HepG2 (cell line): ENCODE data around the gene SLC35F1. TPM values are rescaled to one million over a fixed set of nuclear protein-coding genes. Genes with fewer than 3 reads are reported as not detected.

Source experiments
- ATAC-seq: fragments of 200-7000 bp; cut with Tn5 transposase; 3 replicates; pipeline ENCODE4 v1.9.1; 2020; ENCODE audit warnings: mild to moderate bottlenecking, moderate library complexity
- BruUV-seq: library from RNA; stranded (reverse); fragments of 400-500 nt; replicated peaks from 2 replicates; lab custom pipeline; 2021; lab: Mats Ljungman, UMichigan
- CTCF ChIA-PET: fragments of 300-600 bp; formaldehyde crosslinking; extraction: SDS; loops from one replicate; lab custom pipeline; 2021; ENCODE audit warnings: low total read pairs, inconsistent platforms, low intra/inter-chr PET ratio; lab: Yijun Ruan, JAX
- POLR2A ChIA-PET: fragments of 350-600 bp; sonication (Branson Sonifier 250); formaldehyde crosslinking; loops from one replicate; lab custom pipeline; 2020; ENCODE audit warnings: antibody characterized with exemption, inconsistent platforms; lab: Yijun Ruan, JAX
- DNase-seq: peaks from one replicate; pipeline ENCODE4 v3.0.0-alpha.2; 2015; ENCODE audit warnings: low spot score
- FAIRE-seq: peaks from 3 replicates; lab custom pipeline; 2011; peaks lifted over from hg19 to GRCh38; lab: Jason Lieb, UNC
- H2AFZ ChIP-seq: one replicate; pipeline ENCODE4 v1.6.1; 2011; ENCODE audit warnings: low read length, inconsistent platforms
- H3K27ac ChIP-seq: fragments of 300-600 bp; 3 replicates; pipeline ENCODE4 v1.8.0; 2011; ENCODE audit warnings: mixed run types, mild to moderate bottlenecking, mixed read lengths, low read length, inconsistent platforms; ENCODE audit not compliant: insufficient read depth; ENCODE audit errors: extremely low read length
- H3K27me3 ChIP-seq, 2 experiments: fragments of 200-600 bp in 1 of 2; 2 replicates in 1 of 2; 3 replicates in 1 of 2; pipeline versions ENCODE4 v1.6.0 to v1.8.0; 2011; ENCODE audit warnings: low read length in 2 of 2, mild to moderate bottlenecking in 2 of 2, moderate library complexity in 2 of 2, inconsistent platforms in 1 of 2; ENCODE audit not compliant: insufficient read depth in 2 of 2, control insufficient read depth in 1 of 2
- H3K36me3 ChIP-seq, 2 experiments: fragments of 200-600 bp in 1 of 2; replicated peaks in 1 of 2; 2 replicates in 1 of 2; 3 replicates in 1 of 2; pipeline versions ENCODE4 v1.5.1 to v1.8.0; 2011; ENCODE audit warnings: low read length in 2 of 2, inconsistent platforms in 1 of 2; ENCODE audit not compliant: insufficient read depth in 2 of 2, control insufficient read depth in 1 of 2
- H3K4me1 ChIP-seq: 2 replicates; pipeline ENCODE4 v1.5.1; 2012; ENCODE audit warnings: low read length, inconsistent platforms; ENCODE audit not compliant: insufficient read depth
- H3K4me2 ChIP-seq: 2 replicates; pipeline ENCODE4 v1.6.0; 2011; ENCODE audit warnings: low read depth, low read length, inconsistent platforms
- H3K4me3 ChIP-seq, 3 experiments: fragments of 200-600 bp in 1 of 3; sonication (generic), shearing (Covaris generic) in 1 of 3; replicated peaks in 1 of 3; 2 replicates each; pipeline ENCODE4 v1.5.1; 2011 to 2016; ENCODE audit warnings: low read length in 3 of 3, inconsistent platforms in 2 of 3, low read depth in 2 of 3, mild to moderate bottlenecking in 2 of 3, control low read depth in 1 of 3, mixed read lengths in 1 of 3; ENCODE audit not compliant: insufficient read depth in 1 of 3
- H3K79me2 ChIP-seq: one replicate; pipeline ENCODE4 v1.6.1; 2011; ENCODE audit warnings: low read length, inconsistent platforms; ENCODE audit not compliant: insufficient read depth
- H3K9ac ChIP-seq: 2 replicates; pipeline ENCODE4 v1.6.0; 2011; ENCODE audit warnings: mild to moderate bottlenecking, low read depth, low read length, inconsistent platforms; ENCODE audit not compliant: insufficient read depth
- H3K9me3 ChIP-seq: 2 replicates; pipeline ENCODE4 v1.5.1; 2012; ENCODE audit warnings: mild to moderate bottlenecking, low read length
- H4K20me1 ChIP-seq: 2 replicates; pipeline ENCODE4 v1.6.0; 2011; ENCODE audit warnings: inconsistent platforms, mild to moderate bottlenecking, low read length, moderate library complexity; ENCODE audit not compliant: insufficient read depth
- ATF7 ChIP-seq, 2 experiments: fragments of 450-650 bp in 1 of 2; sonication (generic) in 1 of 2; formaldehyde crosslinking in 1 of 2; IDR thresholded peaks; 2 replicates each; pipeline versions ENCODE4 v1.4.0 to v1.6.1; 2016 to 2020; ENCODE audit warnings: antibody characterized with exemption in 1 of 2, mild to moderate bottlenecking in 1 of 2, missing genetic modification reagents in 1 of 2
- GLMP ChIP-seq: sonication (generic); formaldehyde crosslinking; IDR thresholded peaks from 2 replicates; pipeline ENCODE4 v1.9.0; 2021; ENCODE audit warnings: missing genetic modification reagents, mild to moderate bottlenecking, borderline replicate concordance
- MXD1 ChIP-seq: sonication (generic); formaldehyde crosslinking; IDR thresholded peaks from 2 replicates; pipeline ENCODE4 v1.4.0; 2020; ENCODE audit warnings: mild to moderate bottlenecking, missing genetic modification reagents
- PAX8 ChIP-seq: sonication (generic); formaldehyde crosslinking; IDR thresholded peaks from 2 replicates; pipeline ENCODE4 v1.8.0; 2022; ENCODE audit warnings: mild to moderate bottlenecking, missing genetic modification reagents, borderline replicate concordance
- ZFP36 ChIP-seq: fragments of 150-350 bp; IDR thresholded peaks from 2 replicates; pipeline ENCODE4 v1.6.1; 2018; ENCODE audit warnings: borderline replicate concordance, low read length, low read depth; ENCODE audit not compliant: partially characterized antibody
- ZNF460 ChIP-seq: sonication (generic); formaldehyde crosslinking; IDR thresholded peaks from 2 replicates; pipeline ENCODE4 v1.5.1; 2020; ENCODE audit warnings: missing genetic modification reagents, mild to moderate bottlenecking, borderline replicate concordance
- ZNF557 ChIP-seq: sonication (generic); formaldehyde crosslinking; IDR thresholded peaks from 2 replicates; pipeline ENCODE4 v1.4.0; 2020; ENCODE audit warnings: missing genetic modification reagents
- ZNF784 ChIP-seq: sonication (generic); formaldehyde crosslinking; IDR thresholded peaks from 2 replicates; pipeline ENCODE4 v1.5.1; 2020; ENCODE audit warnings: missing genetic modification reagents, mild to moderate bottlenecking, borderline replicate concordance
- ZNF83 ChIP-seq: sonication (generic); formaldehyde crosslinking; IDR thresholded peaks from 2 replicates; pipeline ENCODE4 v1.4.0; 2020; ENCODE audit warnings: missing genetic modification reagents, mild to moderate bottlenecking, borderline replicate concordance
- WGBS: methylation state at CpG from one replicate; pipeline ENCODE4 v1.1.6; 2017; ENCODE audit warnings: low lambda C conversion rate; 5-methylcytosine and 5-hydroxymethylcytosine counted together
- in situ Hi-C: cut with HindIII; loops from 2 replicates; pipeline ENCODE4 v1.10.0; 2017; ENCODE audit warnings: low pct_unique_long_range_greater_than_20kb; ENCODE audit not compliant: extremely low pct_ligation_motif_present
- intact Hi-C: fragments of 100-400 bp; cut with micrococcal nuclease; formaldehyde crosslinking; loops from one replicate; pipeline ENCODE4 v1.10.0; 2022; ENCODE audit not compliant: unreplicated experiment
- polyA plus RNA-seq, 8 experiments: library from polyadenylated mRNA; depleted of rRNA in 3 of 8; stranded (reverse) in 7 of 8; unstranded in 1 of 8; fragments of >200 nt; fragmentation: Illumina TruSeq in 4 of 8; extraction: Trizol in 4 of 8; gene quantifications; 2 replicates each; pipeline versions ENCODE4 v1.2.1 to v1.2.3, GENCODE V29; 2011 to 2016; ENCODE audit warnings: low read depth in 4 of 8, missing spikeins in 1 of 8, mixed read lengths in 1 of 8; ENCODE audit not compliant: insufficient read depth in 1 of 8
- total RNA-seq, 5 experiments: library from RNA; depleted of rRNA; stranded (reverse); fragments of >200 nt; fragmentation: Illumina TruSeq; extraction: Trizol; gene quantifications; 2 replicates each; pipeline ENCODE4 v1.2.3, GENCODE V29; 2016; ENCODE audit warnings: low read depth in 1 of 5
- TF ChIP-seq, protein P1 (sequence below): sonication (generic); formaldehyde crosslinking; IDR thresholded peaks from 2 replicates; pipeline ENCODE4 v1.5.0; 2020; ENCODE audit warnings: missing genetic modification reagents, mild to moderate bottlenecking, borderline replicate concordance

The SLC35F1 gene
- total and polyA plus RNA-seq, 2 of the 13 experiments (the other 11 are each of a cell fraction or from before 2014, with no cell fraction given), result 0.01 TPM; not detected in 1

GRCh38 chr6:118202517-118202916 lies 295.5 kb downstream of the SLC35F1 start:
- DNase-seq (no peak), ATAC-seq (no peak), FAIRE-seq (no peak)
- Histone ChIP-seq H3K4me1 (no peaks in the 10 kb centered on the region), H3K27ac (no peak overlapping the region), H3K4me3 (no peak overlapping the region), H3K9ac (no peak overlapping the region), H3K4me2 (no peak overlapping the region), H3K79me2 (no peaks in the 10 kb centered on the region), H3K27me3 (no peaks in the 10 kb centered on the region), H3K9me3 (no peaks in the 10 kb centered on the region), H4K20me1 (no peaks in the 10 kb centered on the region), H2AFZ (no peak overlapping the region), H3K36me3 (no peaks in the 10 kb centered on the region)
- no peak for TF ChIP-seq MXD1
- TF ChIP-seq PAX8 (CRISPR knock-in tag), result no peak
- no peak for TF ChIP-seq GLMP
- TF ChIP-seq ZFP36, result no peak
- no peak for TF ChIP-seq ZNF557 (CRISPR knock-in tag)
- TF ChIP-seq, protein P1, sequence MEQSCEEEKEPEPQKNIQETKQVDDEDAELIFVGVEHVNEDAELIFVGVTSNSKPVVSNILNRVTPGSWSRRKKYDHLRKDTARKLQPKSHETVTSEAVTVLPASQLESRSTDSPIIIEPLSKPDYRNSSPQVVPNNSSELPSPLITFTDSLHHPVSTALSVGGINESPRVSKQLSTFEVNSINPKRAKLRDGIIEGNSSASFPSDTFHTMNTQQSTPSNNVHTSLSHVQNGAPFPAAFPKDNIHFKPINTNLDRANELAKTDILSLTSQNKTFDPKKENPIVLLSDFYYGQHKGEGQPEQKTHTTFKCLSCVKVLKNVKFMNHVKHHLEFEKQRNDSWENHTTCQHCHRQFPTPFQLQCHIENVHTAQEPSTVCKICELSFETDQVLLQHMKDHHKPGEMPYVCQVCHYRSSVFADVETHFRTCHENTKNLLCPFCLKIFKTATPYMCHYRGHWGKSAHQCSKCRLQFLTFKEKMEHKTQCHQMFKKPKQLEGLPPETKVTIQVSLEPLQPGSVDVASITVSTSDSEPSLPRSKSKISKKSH (CRISPR knock-in tag), result no peak
- TF ChIP-seq ZNF784 (CRISPR knock-in tag), result no peak
- no peak for TF ChIP-seq ZNF83
- TF ChIP-seq ZNF460 (CRISPR knock-in tag), result no peak
- no peak for TF ChIP-seq ATF7 (IDR thresholded peaks at IDR 0.05)
- TF ChIP-seq ATF7 (CRISPR knock-in tag; IDR thresholded peaks at IDR 0.05), result no peak
- ChIA-PET CTCF (no interaction called here), POLR2A (no interaction called here)
- 0% methylated on average over 1 of the region's 1 CpG for WGBS
- intact Hi-C loops (no loop called here), in situ Hi-C loops (no loop called here)
- no TSS peak for BruUV-seq
